GM10266 (cell line): ENCODE data around the gene FBRS.

Source experiments
- DNase-seq: peaks from one replicate; pipeline ENCODE4 v3.0.0; 2012; ENCODE audit errors: extremely low spot score
- CTCF ChIP-seq: IDR thresholded peaks from 2 replicates; pipeline ENCODE4 v1.5.1; 2012; ENCODE audit warnings: mild to moderate bottlenecking, low read depth; ENCODE audit not compliant: control insufficient read depth, insufficient read depth; ENCODE audit errors: missing control alignments

Gene FBRS

GRCh38 chr16:30655815-30656347 is 2.4 kb upstream of the FBRS start:
- DNase-seq: peak; percentile 2
- TF ChIP-seq CTCF: no peak

DNA sequence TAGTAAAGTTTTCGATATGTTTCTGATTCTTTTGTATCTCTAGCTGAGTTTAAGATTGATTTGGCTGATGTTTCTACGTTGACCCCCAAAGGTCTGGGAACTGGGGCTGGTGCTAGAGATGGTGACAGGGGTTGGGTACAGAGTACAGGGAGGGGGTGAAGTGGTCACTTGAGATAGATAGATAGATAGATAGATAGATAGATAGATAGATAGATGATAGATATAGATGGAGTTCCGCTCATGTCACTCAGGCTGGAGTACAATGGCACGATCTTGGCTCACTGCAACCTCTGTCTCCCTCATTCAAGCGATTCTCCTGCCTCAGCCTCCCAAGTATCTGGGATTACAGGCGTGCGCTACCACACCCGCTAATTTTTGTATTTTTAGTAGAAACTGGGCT is 1.8 kb upstream of the FBRS start:
- DNase-seq: peak; percentile 2
- TF ChIP-seq CTCF: no peak

GRCh38 chr16:30656974-30657865 is 1.0 kb upstream of the FBRS start:
- peak; percentile 3 for DNase-seq

GRCh38 chr16:30658731-30659506 is 688 bp downstream of the FBRS start:
- peak; percentile 40 for TF ChIP-seq CTCF
- DNase-seq: peak; percentile 91

More at GRCh38 chr16:30656974-30657865, 1.0 kb upstream of the FBRS start:
- TF ChIP-seq CTCF: no peak

GRCh38 chr16:30659507-30660423 is 1.5 kb downstream of the FBRS start:
- TF ChIP-seq CTCF: no peak
- DNase-seq: peak; percentile 38

DNA sequence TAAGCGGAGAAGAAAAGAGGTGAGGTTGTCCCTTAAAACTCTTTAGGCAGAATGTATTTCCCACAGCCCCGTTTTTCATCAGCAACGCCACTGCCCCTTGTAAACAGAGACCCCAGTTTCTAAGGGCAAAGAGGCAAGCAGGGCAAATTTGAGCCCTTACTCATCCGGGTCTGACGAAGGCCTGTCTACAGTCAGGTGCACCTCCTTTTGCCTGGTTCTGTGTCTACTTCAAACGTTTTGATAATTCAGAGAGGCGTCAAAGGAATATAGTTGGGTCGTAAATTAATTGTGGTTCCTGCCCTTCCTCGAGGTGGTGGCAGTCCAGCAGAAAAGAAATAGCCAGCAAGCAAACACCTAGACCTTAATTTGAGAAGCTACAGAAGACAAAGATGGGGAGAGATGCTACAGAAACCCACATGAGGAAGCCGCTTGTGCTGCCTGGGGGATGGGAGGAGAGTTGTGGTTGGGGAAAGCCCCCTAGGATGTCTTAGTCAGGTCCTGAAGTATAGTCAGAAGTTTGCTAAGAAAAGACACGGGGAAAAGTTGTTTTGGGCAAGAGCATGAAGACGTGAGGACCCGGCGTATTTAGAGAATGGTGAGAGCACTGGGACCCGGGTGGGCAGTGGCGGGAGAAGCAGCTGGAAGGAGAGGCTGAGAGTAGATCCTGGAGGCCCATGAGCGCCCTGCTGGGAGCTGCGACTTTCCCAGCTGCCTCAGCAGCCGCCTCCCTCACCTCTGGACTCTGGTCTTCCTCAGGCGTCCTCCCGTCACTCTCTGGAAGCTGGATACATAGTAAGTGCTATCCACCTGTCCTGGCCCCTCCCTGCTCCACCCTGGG is 2.4 kb downstream of the FBRS start:
- no peak for TF ChIP-seq CTCF
- DNase-seq: peak; percentile 86
